Liver (tissue), 9 donors: ENCODE data around the gene SNX1. TPM values are rescaled to one million over a fixed set of nuclear protein-coding genes. Genes with fewer than 3 reads are reported as not detected.

ENCODE experiments used
- DNase-seq: peaks from one replicate; pipeline ENCODE4 v3.0.0-alpha.2; 2017; ENCODE audit warnings: low spot score
- H3K27ac ChIP-seq, 2 donors: one replicate each; pipeline ENCODE4 v1.7.0; 2013; ENCODE audit warnings: inconsistent platforms in 2 of 2, low read length in 2 of 2, control low read depth in 1 of 2, low read depth in 1 of 2, mild to moderate bottlenecking in 1 of 2
- H3K27me3 ChIP-seq, 4 donors: one replicate each; pipeline versions ENCODE4 v1.6.1 to v1.7.0; 2013; ENCODE audit warnings: low read length in 3 of 4, inconsistent platforms in 1 of 4, mild to moderate bottlenecking in 1 of 4, moderate library complexity in 1 of 4; ENCODE audit not compliant: control insufficient read depth in 4 of 4, insufficient read depth in 4 of 4
- H3K36me3 ChIP-seq, 4 donors: one replicate each; pipeline versions ENCODE4 v1.6.1 to v1.7.0; 2013; ENCODE audit warnings: low read length in 3 of 4, mild to moderate bottlenecking in 3 of 4, low read depth in 1 of 4, moderate library complexity in 1 of 4; ENCODE audit not compliant: control insufficient read depth in 4 of 4, insufficient read depth in 3 of 4
- H3K4me1 ChIP-seq, 4 donors: one replicate each; pipeline versions ENCODE4 v1.6.1 to v1.7.0; 2013; ENCODE audit warnings: low read length in 3 of 4, mild to moderate bottlenecking in 3 of 4, moderate library complexity in 1 of 4; ENCODE audit not compliant: control insufficient read depth in 4 of 4, insufficient read depth in 4 of 4
- H3K4me3 ChIP-seq, 3 donors: one replicate each; pipeline versions ENCODE4 v1.6.1 to v1.7.0; 2013; ENCODE audit warnings: low read length in 3 of 3, control low read depth in 1 of 3, low read depth in 1 of 3, mild to moderate bottlenecking in 1 of 3
- H3K9ac ChIP-seq, 2 donors: one replicate each; pipeline ENCODE4 v1.7.0; 2013; ENCODE audit warnings: low read length in 2 of 2, mild to moderate bottlenecking in 2 of 2, moderate library complexity in 2 of 2, control low read depth in 1 of 2, low read depth in 1 of 2
- H3K9me3 ChIP-seq, 4 donors: one replicate each; pipeline versions ENCODE4 v1.6.1 to v1.7.0; 2013; ENCODE audit warnings: low read length in 3 of 4; ENCODE audit not compliant: control insufficient read depth in 4 of 4
- EGR1 ChIP-seq, 2 donors: IDR thresholded peaks; 2 replicates each; pipeline ENCODE4 v1.6.1; 2016 to 2018; ENCODE audit warnings: antibody characterized with exemption in 2 of 2, low read depth in 2 of 2
- FOXA1 ChIP-seq: IDR thresholded peaks from 2 replicates; pipeline ENCODE4 v1.6.1; 2016; ENCODE audit warnings: antibody characterized with exemption
- FOXA2 ChIP-seq: IDR thresholded peaks from 2 replicates; pipeline ENCODE4 v1.6.1; 2016; ENCODE audit warnings: antibody characterized with exemption
- GABPA ChIP-seq, 2 donors: IDR thresholded peaks in 1 of 2; conservative IDR thresholded peaks in 1 of 2; 2 replicates each; pipeline ENCODE4 v1.6.1; 2016; ENCODE audit warnings: antibody characterized with exemption in 2 of 2, mild to moderate bottlenecking in 1 of 2, moderate library complexity in 1 of 2
- HNF4A ChIP-seq, 2 donors: conservative IDR thresholded peaks; 2 replicates each; pipeline ENCODE4 v1.6.1; 2016; ENCODE audit warnings: antibody characterized with exemption in 2 of 2, mild to moderate bottlenecking in 2 of 2
- HNF4G ChIP-seq: IDR thresholded peaks from 2 replicates; pipeline ENCODE4 v1.6.1; 2016; ENCODE audit warnings: antibody characterized with exemption
- JUND ChIP-seq, 2 donors: IDR thresholded peaks; 2 replicates each; pipeline ENCODE4 v1.6.1; 2016; ENCODE audit warnings: antibody characterized with exemption in 2 of 2
- MAX ChIP-seq: IDR thresholded peaks from 2 replicates; pipeline ENCODE4 v1.6.1; 2016; ENCODE audit warnings: antibody characterized with exemption
- NR2F2 ChIP-seq: IDR thresholded peaks from 2 replicates; pipeline ENCODE4 v1.6.1; 2016; ENCODE audit warnings: antibody characterized with exemption
- RAD21 ChIP-seq, 2 donors: IDR thresholded peaks; 2 replicates each; pipeline ENCODE4 v1.6.1; 2016; ENCODE audit warnings: antibody characterized with exemption in 2 of 2, mild to moderate bottlenecking in 2 of 2
- SP1 ChIP-seq: IDR thresholded peaks from 2 replicates; pipeline ENCODE4 v1.6.1; 2018; ENCODE audit warnings: antibody characterized with exemption, mild to moderate bottlenecking
- TAF1 ChIP-seq: conservative IDR thresholded peaks from 2 replicates; pipeline ENCODE4 v1.6.1; 2016; ENCODE audit warnings: antibody characterized with exemption, mild to moderate bottlenecking
- YY1 ChIP-seq: IDR thresholded peaks from 2 replicates; pipeline ENCODE4 v1.6.1; 2016; ENCODE audit warnings: antibody characterized with exemption, mild to moderate bottlenecking
- ZBTB33 ChIP-seq: IDR thresholded peaks from 2 replicates; pipeline ENCODE4 v1.6.1; 2016; ENCODE audit warnings: antibody characterized with exemption
- WGBS: extraction: QIAGEN DNeasy Blood & Tissue Kit; methylation state at CpG from one replicate; pipeline ENCODE4 v1.1.7; 2013; 5-methylcytosine and 5-hydroxymethylcytosine counted together
- polyA plus RNA-seq, 2 donors: library from polyadenylated mRNA; stranded (reverse) in 1 of 2; unstranded in 1 of 2; fragments of 200-250 nt in 1 of 2; fragments of >200 nt in 1 of 2; fragmentation: Nextera tagmentation in 1 of 2; extraction: Ambion mirVana in 1 of 2; gene quantifications; one replicate each; pipeline versions ENCODE4 v1.2.1 to v1.2.3, GENCODE V29; 2013 to 2015
- total RNA-seq, 2 donors: library from RNA; depleted of rRNA; stranded (reverse); fragments of >200 nt; gene quantifications; one replicate each; pipeline ENCODE4 v1.2.3, GENCODE V29; 2014
- TF ChIP-seq, protein P1 (sequence below): IDR thresholded peaks from 2 replicates; pipeline ENCODE4 v1.6.1; 2016; ENCODE audit warnings: antibody characterized with exemption, mild to moderate bottlenecking
- TF ChIP-seq, protein P2 (sequence below): fragments of 150-350 bp; IDR thresholded peaks from 2 replicates; pipeline ENCODE4 v1.5.1; 2017; ENCODE audit warnings: improper control_type of control experiment, low read depth, low read length; ENCODE audit not compliant: missing input control
- TF ChIP-seq, protein P3 (sequence below): IDR thresholded peaks from 2 replicates; pipeline ENCODE4 v1.6.1; 2016; ENCODE audit warnings: antibody characterized with exemption
- donor health status: healthy.
- donor health status: healthy.
- donor health status: healthy.
- donor health status: healthy.
- donor health status: healthy.

SNX1 gene
- total and polyA plus RNA-seq, 4 donors: 40.0 to 67.4 (median 45.0) TPM

DNA sequence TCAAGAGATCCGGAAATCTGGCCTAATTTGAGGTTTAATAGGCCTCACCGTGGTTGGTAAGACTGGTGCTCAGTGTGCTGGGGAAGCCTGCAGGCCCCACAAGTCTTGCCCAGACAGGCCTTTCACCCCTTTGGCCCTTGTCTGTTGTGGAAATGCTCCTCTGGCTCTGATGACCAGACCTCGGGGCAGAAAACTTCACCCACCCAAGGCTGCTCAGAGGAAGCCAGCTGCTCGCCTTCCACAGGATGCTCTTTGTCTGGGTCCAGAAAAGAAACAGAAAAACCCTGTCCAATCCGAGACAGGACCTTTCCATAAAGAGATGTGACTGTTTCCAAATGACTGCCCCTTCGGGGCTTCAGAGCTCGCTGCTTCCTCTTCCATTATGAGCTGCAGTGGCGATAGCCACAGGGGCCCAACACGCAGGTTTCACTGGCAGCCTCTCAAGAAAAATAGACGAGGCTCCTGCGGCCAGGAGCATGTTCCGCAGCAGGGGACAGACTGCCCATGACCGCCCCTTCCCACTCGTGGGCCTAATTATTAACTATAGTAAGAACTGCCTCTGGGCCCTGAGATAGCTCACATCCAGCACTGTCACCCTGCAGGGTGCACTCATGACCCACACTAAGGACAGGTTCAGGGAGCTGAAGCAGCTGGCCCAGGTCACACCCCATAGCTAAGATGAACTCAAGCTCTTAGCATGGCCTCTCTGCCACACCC is 48.9 kb downstream of the SNX1 start (continued):
- TF ChIP-seq HNF4A (conservative IDR thresholded peaks at IDR 0.05): no peak

DNA sequence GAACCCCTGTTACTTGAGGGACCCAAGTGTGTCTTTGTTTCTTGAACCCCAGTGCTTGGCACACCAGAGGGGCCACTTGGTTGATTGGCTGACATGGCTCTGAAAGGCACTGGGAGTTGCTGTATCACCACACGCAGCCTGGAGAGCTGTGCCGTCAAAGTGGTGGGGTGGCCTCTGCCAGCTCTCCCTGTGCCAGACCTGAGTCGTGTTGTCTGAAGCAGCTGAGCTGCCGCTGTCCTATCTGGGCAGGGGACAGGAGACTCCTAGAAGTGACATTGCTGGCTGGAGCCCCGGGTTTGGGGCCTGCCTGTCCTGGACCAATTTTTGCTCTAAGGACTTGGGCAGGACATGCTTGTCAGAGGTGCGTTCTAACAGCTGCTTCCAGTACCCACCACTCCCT is 50.3 kb downstream of the SNX1 start:
- H3K4me3 ChIP-seq: no peak overlapping the region
- no peak overlapping the region for H3K9ac ChIP-seq
- DNase-seq: no peak
- TF ChIP-seq, protein P1, sequence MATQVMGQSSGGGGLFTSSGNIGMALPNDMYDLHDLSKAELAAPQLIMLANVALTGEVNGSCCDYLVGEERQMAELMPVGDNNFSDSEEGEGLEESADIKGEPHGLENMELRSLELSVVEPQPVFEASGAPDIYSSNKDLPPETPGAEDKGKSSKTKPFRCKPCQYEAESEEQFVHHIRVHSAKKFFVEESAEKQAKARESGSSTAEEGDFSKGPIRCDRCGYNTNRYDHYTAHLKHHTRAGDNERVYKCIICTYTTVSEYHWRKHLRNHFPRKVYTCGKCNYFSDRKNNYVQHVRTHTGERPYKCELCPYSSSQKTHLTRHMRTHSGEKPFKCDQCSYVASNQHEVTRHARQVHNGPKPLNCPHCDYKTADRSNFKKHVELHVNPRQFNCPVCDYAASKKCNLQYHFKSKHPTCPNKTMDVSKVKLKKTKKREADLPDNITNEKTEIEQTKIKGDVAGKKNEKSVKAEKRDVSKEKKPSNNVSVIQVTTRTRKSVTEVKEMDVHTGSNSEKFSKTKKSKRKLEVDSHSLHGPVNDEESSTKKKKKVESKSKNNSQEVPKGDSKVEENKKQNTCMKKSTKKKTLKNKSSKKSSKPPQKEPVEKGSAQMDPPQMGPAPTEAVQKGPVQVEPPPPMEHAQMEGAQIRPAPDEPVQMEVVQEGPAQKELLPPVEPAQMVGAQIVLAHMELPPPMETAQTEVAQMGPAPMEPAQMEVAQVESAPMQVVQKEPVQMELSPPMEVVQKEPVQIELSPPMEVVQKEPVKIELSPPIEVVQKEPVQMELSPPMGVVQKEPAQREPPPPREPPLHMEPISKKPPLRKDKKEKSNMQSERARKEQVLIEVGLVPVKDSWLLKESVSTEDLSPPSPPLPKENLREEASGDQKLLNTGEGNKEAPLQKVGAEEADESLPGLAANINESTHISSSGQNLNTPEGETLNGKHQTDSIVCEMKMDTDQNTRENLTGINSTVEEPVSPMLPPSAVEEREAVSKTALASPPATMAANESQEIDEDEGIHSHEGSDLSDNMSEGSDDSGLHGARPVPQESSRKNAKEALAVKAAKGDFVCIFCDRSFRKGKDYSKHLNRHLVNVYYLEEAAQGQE: no peak
- TF ChIP-seq JUND (IDR thresholded peaks at IDR 0.05): no peak
- no peak for TF ChIP-seq FOXA2
- TF ChIP-seq, protein P2, sequence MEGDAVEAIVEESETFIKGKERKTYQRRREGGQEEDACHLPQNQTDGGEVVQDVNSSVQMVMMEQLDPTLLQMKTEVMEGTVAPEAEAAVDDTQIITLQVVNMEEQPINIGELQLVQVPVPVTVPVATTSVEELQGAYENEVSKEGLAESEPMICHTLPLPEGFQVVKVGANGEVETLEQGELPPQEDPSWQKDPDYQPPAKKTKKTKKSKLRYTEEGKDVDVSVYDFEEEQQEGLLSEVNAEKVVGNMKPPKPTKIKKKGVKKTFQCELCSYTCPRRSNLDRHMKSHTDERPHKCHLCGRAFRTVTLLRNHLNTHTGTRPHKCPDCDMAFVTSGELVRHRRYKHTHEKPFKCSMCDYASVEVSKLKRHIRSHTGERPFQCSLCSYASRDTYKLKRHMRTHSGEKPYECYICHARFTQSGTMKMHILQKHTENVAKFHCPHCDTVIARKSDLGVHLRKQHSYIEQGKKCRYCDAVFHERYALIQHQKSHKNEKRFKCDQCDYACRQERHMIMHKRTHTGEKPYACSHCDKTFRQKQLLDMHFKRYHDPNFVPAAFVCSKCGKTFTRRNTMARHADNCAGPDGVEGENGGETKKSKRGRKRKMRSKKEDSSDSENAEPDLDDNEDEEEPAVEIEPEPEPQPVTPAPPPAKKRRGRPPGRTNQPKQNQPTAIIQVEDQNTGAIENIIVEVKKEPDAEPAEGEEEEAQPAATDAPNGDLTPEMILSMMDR: no peak
- TF ChIP-seq SP1: no peak
- TF ChIP-seq ZBTB33: no peak
- no peak for TF ChIP-seq HNF4A (conservative IDR thresholded peaks at IDR 0.05)
- TF ChIP-seq, protein P3, sequence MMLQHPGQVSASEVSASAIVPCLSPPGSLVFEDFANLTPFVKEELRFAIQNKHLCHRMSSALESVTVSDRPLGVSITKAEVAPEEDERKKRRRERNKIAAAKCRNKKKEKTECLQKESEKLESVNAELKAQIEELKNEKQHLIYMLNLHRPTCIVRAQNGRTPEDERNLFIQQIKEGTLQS: no peak
- no peak for TF ChIP-seq MAX
- TF ChIP-seq HNF4G: no peak
- no peak for TF ChIP-seq YY1
- no peak for TF ChIP-seq RAD21 (IDR thresholded peaks at IDR 0.05)
- TF ChIP-seq EGR1 (IDR thresholded peaks at IDR 0.05; ENCODE audit: low read depth in 2 of 2): no peak
- TF ChIP-seq TAF1: no peak
- no peak for TF ChIP-seq GABPA (IDR thresholded peaks at IDR 0.05 in 1 of 2, conservative IDR thresholded peaks at IDR 0.05 in 1 of 2)
- no peak for TF ChIP-seq NR2F2
- no peak for TF ChIP-seq FOXA1
- H3K27me3 ChIP-seq: no peaks in the 10 kb centered on the region
- WGBS: 80% methylated on average over 6 of the region's 6 CpGs
- H3K4me1 ChIP-seq: peaks cover 2 to 6% (median 2%) of the 10 kb centered on the region in 4 donors
- H3K9me3 ChIP-seq: no peaks in the 10 kb centered on the region
- H3K27ac ChIP-seq: no peak overlapping the region
- peaks cover 0 to 38% (median 12%) of the 10 kb centered on the region in 4 donors for H3K36me3 ChIP-seq
